ENCODE data around the gene PLAC9. TPM values are rescaled to one million over a fixed set of nuclear protein-coding genes. Genes with fewer than 3 reads are reported as not detected.

Gene PLAC9
- total RNA-seq, 2 experiments from 2014 or later: not detected

- ChIA-PET CTCF (interaction anchor here (4.4 kb wide), 1 partner anchor 50 kb away, joined by 15 read pairs; no protein-coding TSS in a partner anchor), POLR2A (interaction anchor here (0.9 kb wide), 1 partner anchor 11 kb away, joined by 3 read pairs; no protein-coding TSS in a partner anchor)
These were observed 62.0 kb downstream of the PLAC9 start for GRCh38 chr10:80194373-80195045.

Other genes with a start within 250 kb of the PLAC9 start
- gene SFTPD, start 183.6 kb upstream of the PLAC9 start, total RNA-seq: not detected
- 10 to 100 TPM; 13.2 to 14.4 TPM for gene TMEM254, start 54.1 kb upstream of the PLAC9 start, total RNA-seq
- gene ANXA11, start 72.8 kb downstream of the PLAC9 start, total RNA-seq: 100 to 1,000 TPM; 195 to 208 TPM
- gene MAT1A, start 156.9 kb downstream of the PLAC9 start, total RNA-seq: not detected
- not detected for gene DYDC1, start 224.0 kb downstream of the PLAC9 start, total RNA-seq
- not detected for gene DYDC2, start 224.1 kb downstream of the PLAC9 start, total RNA-seq